ENCODE measurements around the gene MADCAM1. TPM values are rescaled to one million over a fixed set of nuclear protein-coding genes. Genes with fewer than 3 reads are reported as not detected.

Gene MADCAM1
- total and polyA plus RNA-seq, 10 of the 15 experiments (the other 5 are each of a cell fraction or from before 2014, with no cell fraction given), result 0.06 to 0.32 (median 0.31) TPM; not detected in 5

DNA sequence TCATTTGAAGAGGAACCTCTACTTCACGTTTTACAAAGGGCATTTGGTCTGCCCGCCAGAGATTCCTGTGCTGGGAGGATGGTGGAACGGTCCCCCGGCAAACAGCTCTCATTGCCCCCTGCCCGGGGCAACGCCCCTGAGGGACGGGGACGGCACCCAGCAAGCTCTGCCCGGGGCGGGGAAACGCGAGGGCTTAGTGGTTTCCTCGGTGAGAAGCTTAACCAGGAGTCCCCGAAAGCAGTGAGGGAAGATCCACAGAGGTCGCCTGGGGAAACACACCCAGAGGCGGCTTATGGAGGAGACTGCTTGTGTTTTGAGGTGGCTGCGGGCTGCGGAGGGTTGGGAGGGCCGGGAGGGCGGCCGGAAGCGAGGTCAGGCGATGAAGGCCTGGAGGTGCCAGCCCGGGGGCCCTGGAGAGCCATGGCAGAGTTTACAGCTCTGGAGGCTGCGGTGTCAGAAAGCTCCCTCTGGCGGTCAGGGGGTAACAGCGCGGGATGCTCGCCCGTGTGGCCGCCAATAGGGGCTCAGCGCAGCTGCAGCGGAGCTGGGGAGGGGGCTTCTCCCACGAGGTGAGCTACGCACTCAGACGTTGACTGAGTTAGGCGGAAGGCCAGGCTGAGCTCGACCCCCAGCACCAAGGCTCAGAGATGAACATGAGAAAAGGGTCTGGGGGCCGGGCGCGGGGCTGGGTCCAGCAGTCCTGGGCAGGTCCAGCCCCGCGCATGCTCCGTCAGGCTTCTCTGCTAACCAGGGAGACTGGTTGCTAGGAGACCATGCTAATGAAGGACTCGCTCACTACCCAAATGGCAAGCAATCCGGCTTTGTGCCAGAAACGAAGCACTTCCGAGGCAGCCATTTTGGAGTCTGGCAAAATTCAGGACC lies 10.4 kb downstream of the MADCAM1 start (continued):
- TF ChIP-seq, protein P1, sequence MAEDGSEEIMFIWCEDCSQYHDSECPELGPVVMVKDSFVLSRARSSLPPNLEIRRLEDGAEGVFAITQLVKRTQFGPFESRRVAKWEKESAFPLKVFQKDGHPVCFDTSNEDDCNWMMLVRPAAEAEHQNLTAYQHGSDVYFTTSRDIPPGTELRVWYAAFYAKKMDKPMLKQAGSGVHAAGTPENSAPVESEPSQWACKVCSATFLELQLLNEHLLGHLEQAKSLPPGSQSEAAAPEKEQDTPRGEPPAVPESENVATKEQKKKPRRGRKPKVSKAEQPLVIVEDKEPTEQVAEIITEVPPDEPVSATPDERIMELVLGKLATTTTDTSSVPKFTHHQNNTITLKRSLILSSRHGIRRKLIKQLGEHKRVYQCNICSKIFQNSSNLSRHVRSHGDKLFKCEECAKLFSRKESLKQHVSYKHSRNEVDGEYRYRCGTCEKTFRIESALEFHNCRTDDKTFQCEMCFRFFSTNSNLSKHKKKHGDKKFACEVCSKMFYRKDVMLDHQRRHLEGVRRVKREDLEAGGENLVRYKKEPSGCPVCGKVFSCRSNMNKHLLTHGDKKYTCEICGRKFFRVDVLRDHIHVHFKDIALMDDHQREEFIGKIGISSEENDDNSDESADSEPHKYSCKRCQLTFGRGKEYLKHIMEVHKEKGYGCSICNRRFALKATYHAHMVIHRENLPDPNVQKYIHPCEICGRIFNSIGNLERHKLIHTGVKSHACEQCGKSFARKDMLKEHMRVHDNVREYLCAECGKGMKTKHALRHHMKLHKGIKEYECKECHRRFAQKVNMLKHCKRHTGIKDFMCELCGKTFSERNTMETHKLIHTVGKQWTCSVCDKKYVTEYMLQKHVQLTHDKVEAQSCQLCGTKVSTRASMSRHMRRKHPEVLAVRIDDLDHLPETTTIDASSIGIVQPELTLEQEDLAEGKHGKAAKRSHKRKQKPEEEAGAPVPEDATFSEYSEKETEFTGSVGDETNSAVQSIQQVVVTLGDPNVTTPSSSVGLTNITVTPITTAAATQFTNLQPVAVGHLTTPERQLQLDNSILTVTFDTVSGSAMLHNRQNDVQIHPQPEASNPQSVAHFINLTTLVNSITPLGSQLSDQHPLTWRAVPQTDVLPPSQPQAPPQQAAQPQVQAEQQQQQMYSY (CRISPR knock-in tag; IDR thresholded peaks at IDR 0.05), result no peak
- TF ChIP-seq RUNX3 (IDR thresholded peaks at IDR 0.05; ENCODE audit: low read length) (peak; percentile 89), GABPA (IDR thresholded peaks at IDR 0.05; ENCODE audit: low read depth) (no peak), TCF3 (IDR thresholded peaks at IDR 0.05; ENCODE audit: borderline replicate concordance, insufficient read depth, low read depth, low read length) (peak; percentile 56; the same call in 1 of the 2 replicates), HDAC2 (IDR thresholded peaks at IDR 0.05) (no peak), TARDBP (IDR thresholded peaks at IDR 0.05; ENCODE audit: borderline replicate concordance) (no peak), HDAC6 (IDR thresholded peaks at IDR 0.05; ENCODE audit: unreplicated experiment) (no peak), SIN3A (IDR thresholded peaks at IDR 0.05; ENCODE audit: low read depth, low read length) (no peak; the same call in 1 of the 2 replicates), POLR2AphosphoS5 (IDR thresholded peaks at IDR 0.05; ENCODE audit: low read length) (no peak), CHD4 (IDR thresholded peaks at IDR 0.05) (no peak), YBX1 (IDR thresholded peaks at IDR 0.05) (no peak), NR2C1 (IDR thresholded peaks at IDR 0.05) (no peak), ZNF217 (IDR thresholded peaks at IDR 0.05) (no peak), TCF12 (IDR thresholded peaks at IDR 0.05; ENCODE audit: low read depth, low read length) (peak; percentile 46; the same call in 1 of the 2 replicates), SUPT20H (IDR thresholded peaks at IDR 0.05; ENCODE audit: borderline replicate concordance, control insufficient read depth, low read depth, low read length) (no peak), RCOR1 (conservative IDR thresholded peaks at IDR 0.05; ENCODE audit: low read depth, low read length) (0 out of 2 replicates have a peak, but pooled peaks have one; percentile 30), NR2F1 (conservative IDR thresholded peaks at IDR 0.05) (peak; percentile 89), KDM1A (IDR thresholded peaks at IDR 0.05; ENCODE audit: borderline replicate concordance) (no peak), SRF (IDR thresholded peaks at IDR 0.05; ENCODE audit: low read depth in 2 of 2, low read length in 2 of 2) (peak in 1 of 2 experiments; percentile 55; a peak in 1 of 4 replicates), YY1 (IDR thresholded peaks at IDR 0.05; ENCODE audit: low read depth, low read length) (no peak), RBBP5 (conservative IDR thresholded peaks at IDR 0.05) (no peak), CHD1 (IDR thresholded peaks at IDR 0.05; ENCODE audit: low read depth, low read length) (no peak), PML (IDR thresholded peaks at IDR 0.05; ENCODE audit: low read length) (no peak), JUNB (IDR thresholded peaks at IDR 0.05) (no peak), SIX5 (IDR thresholded peaks at IDR 0.05; ENCODE audit: low read depth, low read length, severe bottlenecking) (no peak), SREBF1 (IDR thresholded peaks at IDR 0.05; ENCODE audit: low read length) (no peak), TBL1XR1 (IDR thresholded peaks at IDR 0.05; ENCODE audit: low read depth, low read length) (no peak), FOXK2 (IDR thresholded peaks at IDR 0.05) (no peak)
- TF ChIP-seq, protein P2, sequence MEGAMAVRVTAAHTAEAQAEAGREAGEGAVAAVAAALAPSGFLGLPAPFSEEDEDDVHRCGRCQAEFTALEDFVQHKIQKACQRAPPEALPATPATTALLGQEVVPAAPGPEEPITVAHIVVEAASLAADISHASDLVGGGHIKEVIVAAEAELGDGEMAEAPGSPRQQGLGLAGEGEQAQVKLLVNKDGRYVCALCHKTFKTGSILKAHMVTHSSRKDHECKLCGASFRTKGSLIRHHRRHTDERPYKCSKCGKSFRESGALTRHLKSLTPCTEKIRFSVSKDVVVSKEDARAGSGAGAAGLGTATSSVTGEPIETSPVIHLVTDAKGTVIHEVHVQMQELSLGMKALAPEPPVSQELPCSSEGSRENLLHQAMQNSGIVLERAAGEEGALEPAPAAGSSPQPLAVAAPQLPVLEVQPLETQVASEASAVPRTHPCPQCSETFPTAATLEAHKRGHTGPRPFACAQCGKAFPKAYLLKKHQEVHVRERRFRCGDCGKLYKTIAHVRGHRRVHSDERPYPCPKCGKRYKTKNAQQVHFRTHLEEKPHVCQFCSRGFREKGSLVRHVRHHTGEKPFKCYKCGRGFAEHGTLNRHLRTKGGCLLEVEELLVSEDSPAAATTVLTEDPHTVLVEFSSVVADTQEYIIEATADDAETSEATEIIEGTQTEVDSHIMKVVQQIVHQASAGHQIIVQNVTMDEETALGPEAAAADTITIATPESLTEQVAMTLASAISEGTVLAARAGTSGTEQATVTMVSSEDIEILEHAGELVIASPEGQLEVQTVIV (IDR thresholded peaks at IDR 0.05; ENCODE audit: borderline replicate concordance, partially characterized antibody), result no peak
